Cardiac muscle cell (in vitro differentiated cells and primary cell): ENCODE measurements around the gene EHMT1. TPM values are rescaled to one million over a fixed set of nuclear protein-coding genes. Genes with fewer than 3 reads are reported as not detected.

Source experiments
- DNase-seq, 2 donors: peaks; one replicate each; pipeline versions ENCODE4 v3.0.0 to v3.0.0-alpha.2; 2010 to 2017; ENCODE audit warnings: low read depth in 1 of 2, low spot score in 1 of 2
- H3K27ac ChIP-seq: fragments of 200-600 bp; sonication (generic); 2 replicates; pipeline ENCODE4 v1.5.1; 2016
- H3K27me3 ChIP-seq: fragments of 200-600 bp; sonication (generic); 2 replicates; pipeline ENCODE4 v1.6.0; 2016; ENCODE audit warnings: control low read depth
- H3K36me3 ChIP-seq: fragments of 200-600 bp; sonication (generic); 2 replicates; pipeline ENCODE4 v1.5.1; 2016; ENCODE audit warnings: control low read depth
- H3K4me1 ChIP-seq: fragments of 200-600 bp; sonication (generic); 2 replicates; pipeline ENCODE4 v1.8.1; 2017; ENCODE audit warnings: low read depth, mild to moderate bottlenecking, mixed run types
- H3K4me3 ChIP-seq: fragments of 200-600 bp; sonication (generic); 2 replicates; pipeline ENCODE4 v1.5.1; 2016; ENCODE audit warnings: mild to moderate bottlenecking
- H3K9me3 ChIP-seq: fragments of 200-600 bp; sonication (generic); 2 replicates; pipeline ENCODE4 v1.5.1; 2017; ENCODE audit warnings: low read depth, mild to moderate bottlenecking, control low read depth
- polyA plus RNA-seq: library from polyadenylated mRNA; unstranded; fragments of >200 nt; fragmentation: Nextera tagmentation; extraction: Ambion mirVana; gene quantifications from 2 replicates; pipeline ENCODE4 v1.2.1, GENCODE V29; 2016
- total RNA-seq: library from RNA; depleted of rRNA; stranded (reverse); fragments of >200 nt; gene quantifications from 2 replicates; pipeline ENCODE4 v1.2.3, GENCODE V29; 2016
- TF ChIP-seq, protein P1 (sequence below): IDR thresholded peaks from 2 replicates; pipeline ENCODE4 v1.5.1; 2012; ENCODE audit warnings: low read depth, mild to moderate bottlenecking, low read length

Gene EHMT1
- total and polyA plus RNA-seq, 2 experiments from 2014 or later = 55.5 to 93.8 TPM

DNA sequence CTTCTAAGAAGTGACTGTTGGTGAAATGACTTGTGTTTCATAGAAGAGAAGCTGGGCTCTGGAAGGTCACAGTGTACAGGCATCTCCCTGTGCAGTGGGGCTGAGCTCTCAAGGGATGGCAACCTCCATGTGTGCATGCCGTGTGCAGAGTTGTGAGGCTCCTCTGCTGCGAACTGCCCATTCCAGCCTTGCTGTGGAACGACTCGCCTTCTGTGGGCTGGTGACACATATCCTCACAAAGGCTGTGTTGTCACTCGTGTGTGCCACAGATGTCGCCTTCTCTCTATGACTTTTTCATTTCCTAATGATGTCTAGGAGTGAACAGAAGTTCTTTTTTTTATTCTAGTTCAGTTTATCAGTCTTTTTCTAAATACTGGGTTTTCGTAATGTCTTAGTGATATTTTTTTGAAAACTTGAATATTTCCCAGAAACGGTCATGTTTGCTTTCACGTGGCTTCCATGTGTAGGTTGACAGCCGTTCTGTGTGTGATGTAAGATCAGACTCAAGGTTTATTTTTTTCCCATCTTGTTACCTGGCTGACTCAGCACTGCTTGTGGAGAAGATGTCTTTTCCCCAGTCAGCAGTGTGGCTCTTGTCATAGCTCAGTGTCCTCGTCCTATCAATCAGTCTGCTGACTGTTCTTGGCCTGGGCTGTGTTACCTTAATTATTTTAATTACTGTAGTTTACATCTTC, 201.5 kb downstream of the EHMT1 start:
- no peaks in the 10 kb centered on the region for H3K27me3 ChIP-seq
- no peaks in the 10 kb centered on the region for H3K9me3 ChIP-seq
- TF ChIP-seq, protein P1, sequence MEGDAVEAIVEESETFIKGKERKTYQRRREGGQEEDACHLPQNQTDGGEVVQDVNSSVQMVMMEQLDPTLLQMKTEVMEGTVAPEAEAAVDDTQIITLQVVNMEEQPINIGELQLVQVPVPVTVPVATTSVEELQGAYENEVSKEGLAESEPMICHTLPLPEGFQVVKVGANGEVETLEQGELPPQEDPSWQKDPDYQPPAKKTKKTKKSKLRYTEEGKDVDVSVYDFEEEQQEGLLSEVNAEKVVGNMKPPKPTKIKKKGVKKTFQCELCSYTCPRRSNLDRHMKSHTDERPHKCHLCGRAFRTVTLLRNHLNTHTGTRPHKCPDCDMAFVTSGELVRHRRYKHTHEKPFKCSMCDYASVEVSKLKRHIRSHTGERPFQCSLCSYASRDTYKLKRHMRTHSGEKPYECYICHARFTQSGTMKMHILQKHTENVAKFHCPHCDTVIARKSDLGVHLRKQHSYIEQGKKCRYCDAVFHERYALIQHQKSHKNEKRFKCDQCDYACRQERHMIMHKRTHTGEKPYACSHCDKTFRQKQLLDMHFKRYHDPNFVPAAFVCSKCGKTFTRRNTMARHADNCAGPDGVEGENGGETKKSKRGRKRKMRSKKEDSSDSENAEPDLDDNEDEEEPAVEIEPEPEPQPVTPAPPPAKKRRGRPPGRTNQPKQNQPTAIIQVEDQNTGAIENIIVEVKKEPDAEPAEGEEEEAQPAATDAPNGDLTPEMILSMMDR = no peak
- DNase-seq = no peak
- H3K4me3 ChIP-seq = no peak overlapping the region
- no peaks in the 10 kb centered on the region for H3K4me1 ChIP-seq
- H3K27ac ChIP-seq = no peak overlapping the region
- peaks cover 25% of the 10 kb centered on the region for H3K36me3 ChIP-seq

DNA sequence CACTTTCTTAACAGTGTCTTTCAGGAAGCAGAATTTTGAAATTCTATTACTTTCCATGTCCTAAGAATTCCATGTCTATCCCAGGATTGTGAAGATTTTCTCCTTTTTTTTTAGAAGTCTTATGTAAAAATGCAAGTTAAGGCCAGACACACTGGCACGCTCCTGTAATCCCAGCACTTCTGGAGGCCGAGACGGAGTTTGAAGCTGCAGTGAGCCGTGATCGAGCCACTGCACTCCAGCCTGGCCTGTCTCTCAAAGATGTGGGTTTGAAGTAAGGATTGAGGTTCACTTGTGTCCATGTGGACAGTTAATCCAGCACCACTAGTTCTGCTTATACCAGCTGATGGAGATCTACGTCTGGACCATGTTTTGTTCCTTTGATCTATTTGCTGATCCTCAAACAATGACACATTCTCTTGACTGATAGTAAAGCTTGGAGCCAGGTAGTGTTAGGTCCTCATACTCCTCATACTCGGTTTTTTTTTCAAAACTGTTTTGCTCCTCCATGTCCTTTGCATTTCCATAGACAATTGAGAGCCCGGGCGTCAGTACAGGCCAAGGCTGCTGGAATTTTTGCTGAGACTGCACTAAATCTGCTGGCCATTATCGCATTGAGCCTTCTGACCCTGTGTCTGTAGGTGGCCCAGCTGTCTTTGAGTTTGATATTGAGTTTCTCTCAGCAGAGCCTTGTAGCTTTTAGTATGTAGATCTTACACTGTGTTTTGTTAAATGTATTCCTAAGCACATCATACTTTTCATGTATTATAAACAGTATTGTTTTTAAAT, 205.4 kb downstream of the EHMT1 start:
- no peak overlapping the region for H3K4me3 ChIP-seq
- H3K9me3 ChIP-seq = no peaks in the 10 kb centered on the region
- TF ChIP-seq, protein P1 = no peak
- H3K4me1 ChIP-seq = no peaks in the 10 kb centered on the region
- no peaks in the 10 kb centered on the region for H3K27me3 ChIP-seq
- peaks cover 6% of the 10 kb centered on the region for H3K36me3 ChIP-seq
- DNase-seq = no peak
- H3K27ac ChIP-seq = no peak overlapping the region

DNA sequence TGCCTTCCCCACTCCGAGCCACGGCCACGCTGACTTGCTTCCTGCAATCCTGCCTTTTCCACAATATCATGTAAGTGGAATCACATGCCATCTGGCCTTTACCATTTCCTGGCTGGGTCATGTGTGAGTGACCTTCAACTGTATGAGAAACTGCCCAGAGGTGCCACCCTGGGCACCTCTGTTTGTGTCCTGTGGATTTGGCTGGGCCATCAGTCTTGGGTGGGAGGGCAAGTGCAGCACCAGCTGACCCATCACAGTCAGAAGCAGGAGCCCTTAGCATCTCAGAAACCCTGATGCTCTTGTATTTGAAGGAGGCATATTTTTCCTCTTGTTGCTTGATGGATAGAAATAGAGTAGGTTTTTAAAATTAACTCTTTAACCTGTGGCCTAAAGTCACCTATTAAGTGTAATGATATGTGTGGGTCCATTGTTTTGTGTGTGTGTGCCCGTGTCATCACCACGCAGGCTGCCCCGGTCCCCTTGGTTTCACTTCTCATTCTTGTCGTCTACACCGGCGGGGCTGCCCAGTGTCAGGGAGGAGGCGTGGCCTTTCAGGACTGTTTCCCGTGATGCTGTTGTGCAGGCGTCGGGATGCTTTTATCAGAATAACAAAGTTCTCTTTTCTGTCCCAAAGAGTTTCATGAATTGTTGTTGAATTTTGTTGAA, 206.7 kb downstream of the EHMT1 start:
- Histone ChIP-seq H3K4me1 (no peaks in the 10 kb centered on the region), H3K36me3 (peaks cover 3% of the 10 kb centered on the region), H3K4me3 (no peak overlapping the region), H3K27ac (no peak overlapping the region), H3K9me3 (no peaks in the 10 kb centered on the region), H3K27me3 (no peaks in the 10 kb centered on the region)
- TF ChIP-seq, protein P1 = no peak
- DNase-seq = no peak

DNA sequence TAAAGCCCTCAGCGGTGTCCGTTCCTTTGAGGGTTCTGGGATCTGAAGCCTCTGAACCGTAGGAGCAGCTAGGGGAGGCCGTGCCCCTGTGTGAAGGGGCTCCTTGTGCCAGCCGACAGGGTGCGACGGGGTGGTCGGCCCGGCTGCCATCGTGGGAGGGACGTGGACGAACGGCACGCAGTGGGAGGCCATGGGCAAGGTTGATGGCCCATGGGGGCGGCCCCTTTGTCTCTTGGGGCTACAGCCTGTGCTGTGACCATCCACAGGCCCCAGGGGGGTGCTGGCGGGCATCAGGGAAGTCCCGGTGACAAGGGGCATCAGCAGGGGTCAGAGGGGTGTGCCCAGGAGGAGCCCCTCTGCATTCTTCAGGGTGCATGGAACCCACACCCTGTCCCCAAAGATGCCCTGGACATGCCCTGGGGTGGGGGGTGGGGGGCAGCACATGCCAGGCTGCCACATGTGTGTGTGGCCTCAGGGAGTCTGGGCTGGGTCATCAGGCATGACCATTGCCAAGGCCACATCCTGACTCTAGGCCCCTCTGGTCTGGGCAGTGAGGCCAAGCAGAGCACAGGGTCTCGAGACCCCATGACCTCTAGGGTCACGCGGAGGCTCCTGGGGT, 209.2 kb downstream of the EHMT1 start:
- no peak for DNase-seq
- no peak overlapping the region for H3K4me3 ChIP-seq
- no peaks in the 10 kb centered on the region for H3K27me3 ChIP-seq
- H3K4me1 ChIP-seq = no peaks in the 10 kb centered on the region
- H3K9me3 ChIP-seq = no peaks in the 10 kb centered on the region
- peaks cover 2% of the 10 kb centered on the region for H3K36me3 ChIP-seq
- TF ChIP-seq, protein P1 = no peak
- no peak overlapping the region for H3K27ac ChIP-seq

DNA sequence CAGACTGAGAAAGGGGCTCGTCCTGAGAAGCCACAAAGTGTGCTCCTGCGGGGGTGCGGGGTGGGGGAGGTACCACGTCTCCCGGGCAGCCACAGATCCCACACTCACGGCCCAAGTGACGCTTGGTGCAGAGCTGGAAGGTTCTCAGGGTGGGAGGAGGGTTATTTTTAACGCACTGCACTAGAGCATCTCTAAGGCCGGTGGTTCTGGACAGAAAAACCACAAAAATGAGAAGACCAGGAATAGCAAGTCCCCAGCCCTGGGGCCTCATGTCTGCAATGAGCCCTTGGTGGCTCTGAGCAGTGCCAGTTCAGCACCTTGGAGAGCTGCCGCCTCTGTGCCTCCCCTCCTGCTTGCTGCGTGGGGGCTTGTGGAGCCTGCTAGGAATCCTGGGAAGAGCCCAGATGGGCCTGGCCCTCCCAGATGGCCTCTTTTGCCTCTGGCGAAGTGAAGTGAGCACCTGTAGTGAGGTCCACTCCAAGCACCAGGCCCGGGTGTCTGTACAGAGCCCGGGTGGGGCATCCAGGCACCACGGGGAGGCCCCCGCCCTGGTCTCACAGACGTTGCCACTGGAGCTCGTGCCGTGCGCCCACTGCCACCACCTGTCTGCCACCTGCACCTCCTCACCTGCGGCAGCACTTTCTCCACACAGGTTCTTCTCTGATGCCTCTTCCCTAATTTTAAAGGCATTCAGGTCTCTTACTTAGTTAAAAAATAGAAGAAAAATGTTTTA, 209.9 kb downstream of the EHMT1 start:
- H3K36me3 ChIP-seq = peaks cover 2% of the 10 kb centered on the region
- no peak overlapping the region for H3K27ac ChIP-seq

More for the DNA sequence above, 209.9 kb downstream of the EHMT1 start:
- Histone ChIP-seq H3K4me3 (no peak overlapping the region), H3K4me1 (no peaks in the 10 kb centered on the region), H3K9me3 (no peaks in the 10 kb centered on the region), H3K27me3 (no peaks in the 10 kb centered on the region)
- DNase-seq = peak; percentile 27 to 85
- TF ChIP-seq, protein P1 = no peak
